Brain pericyte (primary cell): Measurements from ENCODE around the gene CCBE1.

ENCODE experiments used
- DNase-seq: peaks from one replicate; pipeline ENCODE4 v3.0.0-alpha.2; 2012; ENCODE audit warnings: low read depth, low spot score

CCBE1 gene

GRCh38 chr18:59395226-59396175, 301.7 kb downstream of the CCBE1 start:
- no peak for DNase-seq

DNA sequence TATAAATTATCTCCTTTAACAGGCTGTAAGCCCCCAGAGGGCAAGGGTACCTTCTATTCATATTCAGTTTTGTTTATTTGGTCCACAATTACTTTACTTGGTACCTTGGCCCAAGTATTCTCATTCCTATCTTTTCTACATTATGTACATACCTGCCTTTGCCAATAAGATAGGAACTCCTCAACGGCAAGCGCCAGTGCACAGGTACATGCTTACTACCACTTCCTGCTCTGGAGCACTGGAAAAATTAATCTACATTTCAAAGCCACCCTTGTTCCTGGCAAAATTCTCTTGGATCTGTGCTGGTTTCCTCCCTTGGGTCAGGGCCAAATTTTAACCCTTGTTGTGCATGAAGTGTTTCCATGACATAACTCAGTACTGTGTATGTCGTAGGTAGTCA, 303.8 kb downstream of the CCBE1 start:
- no peak for DNase-seq

GRCh38 chr18:59388817-59389216, 308.4 kb downstream of the CCBE1 start:
- no peak for DNase-seq

- no peak for DNase-seq
Observed at GRCh38 chr18:59387687-59388565, 309.3 kb downstream of the CCBE1 start.

- no peak for DNase-seq
Observed at GRCh38 chr18:59386909-59387686, 310.1 kb downstream of the CCBE1 start.

DNA sequence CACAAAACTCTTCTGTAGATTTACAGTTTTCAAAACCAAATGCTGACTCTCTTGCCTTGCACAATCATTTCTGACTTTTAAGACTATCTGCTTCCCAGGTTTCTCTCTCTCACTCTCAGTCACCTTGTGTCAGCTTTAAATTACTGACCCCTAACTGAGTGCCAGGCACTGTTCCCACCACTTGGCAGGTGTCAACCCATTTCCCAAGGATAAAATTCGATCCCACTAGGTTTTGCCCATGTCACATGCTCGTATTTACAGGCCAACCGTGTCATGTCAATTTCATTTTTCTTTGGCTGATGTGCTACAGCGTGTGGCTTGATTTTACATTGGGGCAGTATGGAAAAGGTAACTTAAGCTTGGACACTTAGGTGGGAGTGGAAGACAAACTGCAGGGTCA, 312.0 kb downstream of the CCBE1 start:
- no peak for DNase-seq

DNA sequence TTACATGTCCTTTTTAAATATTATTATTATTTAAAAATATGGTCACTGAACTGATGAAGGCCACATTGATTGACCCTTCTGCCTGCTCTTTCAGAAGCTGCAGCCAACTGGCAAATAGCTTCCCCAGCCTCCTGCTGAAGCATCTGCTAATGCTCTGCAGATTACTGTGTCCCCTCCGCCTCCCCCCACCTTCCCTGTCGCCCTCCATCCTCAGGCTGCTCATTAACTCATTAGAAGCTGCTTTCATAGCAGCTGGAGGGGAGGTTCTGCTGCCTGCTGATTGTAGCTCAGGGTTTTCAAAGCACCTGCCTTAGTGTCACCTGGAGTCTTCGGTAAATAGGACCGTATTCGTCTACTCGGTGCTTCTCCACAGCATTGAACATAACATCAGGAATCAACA, 313.4 kb downstream of the CCBE1 start:
- no peak for DNase-seq

DNA sequence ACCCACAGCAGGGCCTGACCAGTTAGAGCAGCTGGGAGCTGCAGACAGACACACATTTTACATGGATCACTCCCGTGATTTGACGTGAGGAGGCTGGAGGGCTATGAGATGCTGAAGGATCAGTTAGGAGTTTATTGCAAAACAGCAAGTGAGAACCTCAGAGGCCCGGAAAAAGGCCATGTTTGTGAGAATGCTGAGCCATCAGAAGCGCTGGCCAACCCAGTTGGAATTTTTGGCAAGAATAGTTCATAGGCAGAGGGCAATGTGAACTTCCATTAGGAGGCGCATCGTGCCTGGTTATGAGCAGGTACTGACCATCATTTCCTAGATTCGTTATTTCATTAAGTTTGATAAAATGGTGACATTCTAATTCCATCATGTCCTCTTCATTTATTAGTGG, 314.8 kb downstream of the CCBE1 start:
- no peak for DNase-seq

DNA sequence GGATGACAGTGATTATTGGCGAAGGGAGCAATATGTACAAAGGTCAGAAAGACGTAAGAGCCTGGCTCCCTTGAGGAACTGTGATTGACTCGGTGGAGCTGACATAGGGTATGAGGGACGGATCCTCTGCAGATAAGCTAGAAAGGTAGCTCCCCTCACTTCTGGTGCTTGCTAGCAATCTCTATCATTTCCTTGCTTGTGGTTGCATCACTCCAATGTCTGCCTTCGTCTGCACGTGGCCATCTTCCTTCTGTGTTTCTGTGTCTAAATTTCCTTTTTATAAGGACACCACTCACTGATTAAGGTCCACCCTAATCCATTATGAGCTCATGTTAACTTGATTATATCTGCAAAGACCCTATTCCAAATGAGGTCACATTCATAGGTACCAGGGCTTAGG, 315.3 kb downstream of the CCBE1 start:
- DNase-seq, result no peak
